ENCODE results near the gene PLPPR3. TPM values are rescaled to one million over a fixed set of nuclear protein-coding genes. Genes with fewer than 3 reads are reported as not detected.

The PLPPR3 gene
- total RNA-seq, 1 donor from 2014 or later, result not detected

DNA sequence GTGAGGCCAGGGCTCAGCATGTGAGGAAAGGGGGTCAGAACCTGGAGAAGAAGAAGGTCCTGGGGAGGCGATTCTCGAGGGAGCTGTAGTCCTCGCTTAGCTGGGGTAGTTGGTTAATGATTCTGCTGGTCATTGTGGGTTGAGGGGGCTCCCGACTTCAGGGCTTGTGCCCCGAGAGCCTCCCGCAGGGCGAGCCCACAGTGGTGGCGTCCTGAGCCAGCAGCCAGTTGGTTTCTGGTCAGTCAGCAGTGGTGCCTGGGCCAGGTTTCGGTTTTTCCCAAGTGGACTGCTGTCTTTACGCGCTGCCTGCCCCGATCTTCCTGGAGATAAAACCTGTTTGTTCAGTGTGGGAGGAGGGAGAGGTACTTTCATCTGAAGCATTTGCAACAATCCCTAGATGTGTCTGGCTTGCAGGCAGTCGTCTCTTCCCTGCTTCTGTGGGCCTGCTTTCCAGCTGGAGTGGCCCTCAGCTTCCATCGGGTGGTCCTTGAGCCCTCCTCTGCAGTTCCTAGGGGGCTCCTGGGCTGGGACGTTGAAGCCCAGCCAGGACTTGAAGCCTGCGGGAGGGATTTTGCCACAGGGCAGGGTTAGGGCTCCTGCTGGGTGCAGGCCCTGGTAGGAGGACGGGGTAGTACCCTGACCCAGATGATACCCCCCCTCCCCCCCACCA lies 21.3 kb downstream of the PLPPR3 start:
- no peaks in the 10 kb centered on the region for H3K27me3 ChIP-seq (ENCODE audit: control insufficient read depth, insufficient read depth, low read length)
- DNase-seq (ENCODE audit: low read depth), result peak; percentile 43
- TF ChIP-seq, protein P1, sequence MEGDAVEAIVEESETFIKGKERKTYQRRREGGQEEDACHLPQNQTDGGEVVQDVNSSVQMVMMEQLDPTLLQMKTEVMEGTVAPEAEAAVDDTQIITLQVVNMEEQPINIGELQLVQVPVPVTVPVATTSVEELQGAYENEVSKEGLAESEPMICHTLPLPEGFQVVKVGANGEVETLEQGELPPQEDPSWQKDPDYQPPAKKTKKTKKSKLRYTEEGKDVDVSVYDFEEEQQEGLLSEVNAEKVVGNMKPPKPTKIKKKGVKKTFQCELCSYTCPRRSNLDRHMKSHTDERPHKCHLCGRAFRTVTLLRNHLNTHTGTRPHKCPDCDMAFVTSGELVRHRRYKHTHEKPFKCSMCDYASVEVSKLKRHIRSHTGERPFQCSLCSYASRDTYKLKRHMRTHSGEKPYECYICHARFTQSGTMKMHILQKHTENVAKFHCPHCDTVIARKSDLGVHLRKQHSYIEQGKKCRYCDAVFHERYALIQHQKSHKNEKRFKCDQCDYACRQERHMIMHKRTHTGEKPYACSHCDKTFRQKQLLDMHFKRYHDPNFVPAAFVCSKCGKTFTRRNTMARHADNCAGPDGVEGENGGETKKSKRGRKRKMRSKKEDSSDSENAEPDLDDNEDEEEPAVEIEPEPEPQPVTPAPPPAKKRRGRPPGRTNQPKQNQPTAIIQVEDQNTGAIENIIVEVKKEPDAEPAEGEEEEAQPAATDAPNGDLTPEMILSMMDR (IDR thresholded peaks at IDR 0.05; ENCODE audit: insufficient read depth, low read length, severe bottlenecking), result no peak
- FAIRE-seq, result no peak
- peaks cover 46% of the 10 kb centered on the region for H3K36me3 ChIP-seq (ENCODE audit: control insufficient read depth, insufficient read depth, low read length)
- peak overlapping the region; percentile 23 for H3K4me3 ChIP-seq (ENCODE audit: low read depth, low read length)

DNA sequence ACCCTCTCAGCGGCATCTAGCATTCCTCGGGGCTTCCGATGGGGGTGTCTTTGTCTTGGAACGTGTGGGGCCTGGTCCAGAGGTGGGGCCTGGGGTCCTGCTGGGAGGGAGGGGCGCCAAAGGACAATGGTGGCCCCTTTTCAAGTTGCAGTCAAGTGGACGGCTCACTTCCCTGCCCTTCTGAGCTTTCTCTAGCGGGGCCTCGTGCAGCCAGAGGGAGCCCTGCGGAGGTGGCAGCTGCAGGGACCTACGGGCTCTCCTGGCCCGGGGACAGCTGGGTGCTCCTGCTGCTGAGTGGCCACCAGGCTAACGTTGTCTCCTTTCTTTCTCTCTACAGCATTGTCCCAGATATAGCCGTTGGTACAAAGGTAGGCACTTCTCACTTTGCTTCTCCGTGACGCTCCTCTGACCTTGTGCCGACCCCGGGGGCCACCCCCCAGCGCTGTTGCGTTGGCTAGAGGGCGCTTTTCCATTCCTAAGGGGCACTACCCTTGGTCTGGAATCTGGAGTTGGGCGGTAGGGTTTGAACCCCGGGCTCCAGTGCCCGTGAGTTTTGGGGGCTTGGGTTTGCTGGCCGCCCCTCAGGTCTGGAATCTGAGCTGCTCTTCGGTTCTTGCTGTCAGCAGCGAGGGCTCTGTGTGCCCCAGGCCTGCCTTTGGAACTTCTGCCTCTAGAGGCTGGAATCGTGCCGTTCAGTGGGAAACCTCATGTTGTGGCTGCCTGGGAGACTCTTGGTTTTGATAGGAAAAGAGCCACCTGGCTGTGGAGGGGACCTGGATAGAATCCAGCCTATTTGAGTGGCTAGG lies 22.5 kb downstream of the PLPPR3 start:
- no peak for FAIRE-seq
- TF ChIP-seq, protein P1 (IDR thresholded peaks at IDR 0.05; ENCODE audit: insufficient read depth, low read length, severe bottlenecking), result peak; percentile 11
- Histone ChIP-seq H3K27me3 (ENCODE audit: control insufficient read depth, insufficient read depth, low read length) (no peaks in the 10 kb centered on the region), H3K36me3 (ENCODE audit: control insufficient read depth, insufficient read depth, low read length) (peaks cover 37% of the 10 kb centered on the region), H3K4me3 (ENCODE audit: low read depth, low read length) (peak overlapping the region; percentile 78)
- peak; percentile 23 for DNase-seq (ENCODE audit: low read depth)

DNA sequence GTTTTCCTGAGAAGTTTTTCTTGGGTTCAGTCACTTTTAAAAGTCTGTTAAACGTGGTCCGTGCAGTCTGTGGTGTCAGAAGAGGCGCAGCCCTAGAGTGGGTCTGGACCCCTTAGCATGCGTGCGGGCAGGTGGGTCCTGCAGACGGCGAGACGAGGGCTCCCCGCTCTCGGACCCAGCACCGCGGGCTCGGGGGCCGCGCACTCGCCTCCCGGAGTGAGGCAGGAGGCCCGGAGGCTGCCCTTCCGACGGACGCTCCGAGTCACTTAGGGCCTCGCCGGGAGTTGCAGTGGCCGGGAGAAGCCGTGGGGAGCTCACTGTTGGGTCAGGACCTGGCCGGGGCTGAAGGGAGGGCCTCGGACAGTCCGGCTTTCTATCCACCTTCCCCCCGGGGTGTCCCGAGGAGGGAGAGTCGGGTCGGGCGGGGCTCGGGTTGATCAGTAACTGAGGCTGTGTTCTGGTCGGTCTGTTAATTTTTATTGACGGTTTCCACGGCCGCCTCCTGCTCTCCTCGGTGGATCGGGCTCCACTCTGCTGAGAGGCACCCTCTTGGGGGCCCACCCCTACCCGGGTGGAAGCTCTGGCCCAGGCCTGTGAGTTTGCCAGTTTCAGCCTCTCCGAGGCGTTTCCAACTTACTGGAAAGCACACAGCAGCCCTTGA lies 23.2 kb downstream of the PLPPR3 start:
- H3K36me3 ChIP-seq (ENCODE audit: control insufficient read depth, insufficient read depth, low read length), result peaks cover 33% of the 10 kb centered on the region
- no peak for FAIRE-seq

DNA sequence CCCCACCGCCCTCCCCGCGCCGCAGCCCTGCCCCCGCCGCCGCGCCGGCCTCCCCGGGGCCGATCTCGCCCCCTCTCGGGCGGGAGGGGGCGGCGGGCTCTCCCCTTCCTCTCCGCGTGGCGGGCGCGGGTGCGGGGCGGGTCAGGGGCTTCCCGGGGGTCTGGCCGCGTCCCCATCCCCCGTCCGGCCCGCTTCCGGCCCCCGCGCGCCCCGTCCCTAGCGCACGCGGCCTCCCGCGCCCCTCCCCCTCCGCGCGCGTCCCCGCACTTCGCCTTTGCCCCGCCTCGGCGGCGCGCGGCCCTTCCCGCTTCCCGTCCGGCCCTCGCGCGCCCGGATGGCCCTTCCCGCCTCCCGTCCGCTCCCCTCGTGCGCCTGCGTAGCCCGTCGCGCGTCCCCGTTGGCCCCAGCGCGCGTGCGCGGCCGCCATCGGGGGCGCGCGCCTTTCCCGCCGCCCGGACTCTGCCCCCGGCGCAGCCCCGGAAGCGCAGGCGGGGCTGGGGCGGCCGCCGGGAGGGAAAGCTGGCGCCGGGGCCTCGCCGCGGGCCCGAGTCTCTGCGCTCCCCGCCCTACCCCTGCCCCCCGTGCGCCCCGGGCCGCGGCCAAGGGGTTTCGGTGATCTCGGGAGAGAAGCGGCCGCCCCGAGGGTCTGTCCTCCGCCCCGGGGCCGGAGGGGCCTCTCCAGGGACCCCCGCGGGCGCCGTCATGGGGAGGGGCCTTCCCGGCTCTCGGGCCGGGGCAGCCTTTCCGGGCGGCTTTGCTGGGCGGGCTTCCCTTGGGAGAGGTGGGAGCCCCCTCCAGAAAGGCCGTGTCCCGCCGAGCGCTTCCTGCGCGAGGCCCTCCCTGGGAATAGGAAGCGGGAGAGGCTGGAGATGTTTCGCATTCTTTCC lies 24.0 kb downstream of the PLPPR3 start:
- TF ChIP-seq, protein P1 (IDR thresholded peaks at IDR 0.05; ENCODE audit: insufficient read depth, low read length, severe bottlenecking), result no peak
- DNase-seq (ENCODE audit: low read depth) (peak; percentile 49), FAIRE-seq (no peak)
- H3K36me3 ChIP-seq (ENCODE audit: control insufficient read depth, insufficient read depth, low read length), result peaks cover 27% of the 10 kb centered on the region
- H3K4me3 ChIP-seq (ENCODE audit: low read depth, low read length), result peak overlapping the region; percentile 78
- H3K27me3 ChIP-seq (ENCODE audit: control insufficient read depth, insufficient read depth, low read length), result no peaks in the 10 kb centered on the region

More for the DNA sequence above, 23.2 kb downstream of the PLPPR3 start:
- peak overlapping the region; percentile 78 for H3K4me3 ChIP-seq (ENCODE audit: low read depth, low read length)
- H3K27me3 ChIP-seq (ENCODE audit: control insufficient read depth, insufficient read depth, low read length), result no peaks in the 10 kb centered on the region
- TF ChIP-seq, protein P1 (IDR thresholded peaks at IDR 0.05; ENCODE audit: insufficient read depth, low read length, severe bottlenecking), result no peak
- no peak for DNase-seq (ENCODE audit: low read depth)

Data from bronchial epithelial cell (primary cell).